Daoy (cell line): ENCODE results near the gene CHM. TPM values are rescaled to one million over a fixed set of nuclear protein-coding genes. Genes with fewer than 3 reads are reported as not detected.
"Not testable (repeated sequence)": the region's sequence is repeated elsewhere in the genome, so short reads cannot be mapped to it uniquely, and the experiment has no call there.

Experiments
- DNase-seq: peaks from one replicate; pipeline ENCODE4 v3.0.0-alpha.2; 2015; ENCODE audit warnings: low read depth
- total RNA-seq: library from RNA; depleted of rRNA; stranded (reverse); fragments of >200 nt; shearing (Covaris generic); gene quantifications from 2 replicates; pipeline ENCODE4 v1.2.3, GENCODE V29; 2014; rRNA removed

CHM gene
- 13.2 and 13.3 TPM in 2 replicates for total RNA-seq

GRCh38 chrX:86047174-86047935 lies at the start of gene CHM:
Gene CHM, minus strand, starts transcription at chrX:86047558. Its CDS starts 26 bp downstream, at chrX:86047532.
- DNase-seq: peak; percentile 68

GRCh38 chrX:86078650-86079049 lies 31.3 kb upstream of the CHM start:
- DNase-seq: no peak

- DNase-seq: no peak
Observed at GRCh38 chrX:86066998-86067397, 19.6 kb upstream of the CHM start.

- no peak for DNase-seq
Observed at GRCh38 chrX:86061407-86061806, 14.0 kb upstream of the CHM start.

GRCh38 chrX:86051741-86052140 lies 4.4 kb upstream of the CHM start:
- no peak for DNase-seq

- DNase-seq: no peak
Observed at GRCh38 chrX:86047936-86048280, 550 bp upstream of the CHM start.

- no peak for DNase-seq
Observed at GRCh38 chrX:86044216-86044615, 3.1 kb downstream of the CHM start.

- DNase-seq: no peak
Observed at GRCh38 chrX:86039625-86040568, 7.5 kb downstream of the CHM start.

- DNase-seq: no peak
Observed at GRCh38 chrX:86033385-86033784, 14.0 kb downstream of the CHM start.

GRCh38 chrX:86028681-86029080 lies 18.7 kb downstream of the CHM start:
- DNase-seq: no peak

- DNase-seq: no peak
Observed at GRCh38 chrX:86023811-86024210, 23.5 kb downstream of the CHM start.

GRCh38 chrX:86021652-86022289 lies 25.6 kb downstream of the CHM start:
- no peak for DNase-seq

GRCh38 chrX:86016139-86016538 lies 31.2 kb downstream of the CHM start:
- no peak for DNase-seq

GRCh38 chrX:86014959-86015358 lies 32.4 kb downstream of the CHM start:
- DNase-seq: not testable (repeated sequence)

- no peak for DNase-seq
Observed at GRCh38 chrX:86014421-86014820, 32.9 kb downstream of the CHM start.

GRCh38 chrX:86013792-86014191 lies 33.6 kb downstream of the CHM start:
- no peak for DNase-seq

- no peak for DNase-seq
Observed at GRCh38 chrX:86012188-86012587, 35.2 kb downstream of the CHM start.

GRCh38 chrX:86009803-86010202 lies 37.6 kb downstream of the CHM start:
- not testable (repeated sequence) for DNase-seq

GRCh38 chrX:86007891-86008290 lies 39.5 kb downstream of the CHM start:
- DNase-seq: not testable (repeated sequence)

- peak; percentile 52 for DNase-seq
Observed at GRCh38 chrX:86002076-86002896, 45.1 kb downstream of the CHM start.

- DNase-seq: no peak
Observed at GRCh38 chrX:85998954-85999353, 48.4 kb downstream of the CHM start.
